Sigmoid colon (tissue), 4 donors: ENCODE results near the gene ATP5F1D.

ENCODE experiments used
- POLR2AphosphoS5 ChIP-seq, 4 donors: sonication (generic); formaldehyde crosslinking; IDR thresholded peaks; one replicate each; pipeline ENCODE4 v1.6.1; 2017; ENCODE audit warnings: antibody characterized with exemption in 4 of 4
- TF ChIP-seq, protein P1 (sequence below), 4 experiments: fragments of 450-650 bp in 3 of 4; fragments of 200-600 bp in 1 of 4; IDR thresholded peaks; one replicate each; pipeline ENCODE4 v1.5.1; 2016 to 2019; ENCODE audit warnings: antibody characterized with exemption in 4 of 4, mild to moderate bottlenecking in 3 of 4, moderate library complexity in 2 of 4

DNA sequence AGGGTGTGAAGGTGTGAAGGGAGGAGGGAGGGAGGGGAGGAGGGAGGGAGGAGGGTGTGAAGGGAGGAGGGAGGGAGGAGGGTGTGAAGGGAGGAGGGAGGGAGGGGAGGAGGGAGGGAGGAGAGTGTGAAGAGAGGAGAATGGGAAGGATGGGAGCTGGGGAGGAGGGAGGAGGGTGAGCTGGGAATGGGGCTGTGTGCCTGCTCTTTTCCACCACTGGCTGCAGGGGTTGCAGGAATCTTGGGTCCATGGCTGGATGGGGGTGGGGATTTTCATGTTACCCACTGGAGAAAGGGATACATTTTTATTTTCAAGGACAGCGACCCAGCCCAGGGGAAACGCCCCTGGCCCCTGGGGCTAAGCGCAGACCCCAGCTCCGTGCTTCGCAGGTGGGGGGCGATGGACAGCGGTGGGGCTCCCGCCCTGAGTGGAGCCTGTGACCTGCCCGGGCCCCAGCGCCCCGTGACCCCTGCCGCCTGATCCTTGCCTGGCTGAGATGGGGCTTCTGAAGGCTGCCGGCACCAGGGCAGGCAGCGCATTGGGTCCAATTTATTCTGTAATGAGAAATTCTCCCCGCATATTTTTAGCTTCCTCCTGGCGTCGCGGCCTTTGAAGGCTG, 41.1 kb downstream of the ATP5F1D start:
- TF ChIP-seq, protein P1, sequence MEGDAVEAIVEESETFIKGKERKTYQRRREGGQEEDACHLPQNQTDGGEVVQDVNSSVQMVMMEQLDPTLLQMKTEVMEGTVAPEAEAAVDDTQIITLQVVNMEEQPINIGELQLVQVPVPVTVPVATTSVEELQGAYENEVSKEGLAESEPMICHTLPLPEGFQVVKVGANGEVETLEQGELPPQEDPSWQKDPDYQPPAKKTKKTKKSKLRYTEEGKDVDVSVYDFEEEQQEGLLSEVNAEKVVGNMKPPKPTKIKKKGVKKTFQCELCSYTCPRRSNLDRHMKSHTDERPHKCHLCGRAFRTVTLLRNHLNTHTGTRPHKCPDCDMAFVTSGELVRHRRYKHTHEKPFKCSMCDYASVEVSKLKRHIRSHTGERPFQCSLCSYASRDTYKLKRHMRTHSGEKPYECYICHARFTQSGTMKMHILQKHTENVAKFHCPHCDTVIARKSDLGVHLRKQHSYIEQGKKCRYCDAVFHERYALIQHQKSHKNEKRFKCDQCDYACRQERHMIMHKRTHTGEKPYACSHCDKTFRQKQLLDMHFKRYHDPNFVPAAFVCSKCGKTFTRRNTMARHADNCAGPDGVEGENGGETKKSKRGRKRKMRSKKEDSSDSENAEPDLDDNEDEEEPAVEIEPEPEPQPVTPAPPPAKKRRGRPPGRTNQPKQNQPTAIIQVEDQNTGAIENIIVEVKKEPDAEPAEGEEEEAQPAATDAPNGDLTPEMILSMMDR (IDR thresholded peaks at IDR 0.05) = no peak
- TF ChIP-seq POLR2AphosphoS5 (IDR thresholded peaks at IDR 0.05) = no peak
